Naive thymus-derived CD8-positive, alpha-beta T cell (primary cell): Measurements from ENCODE around the gene ITPKA. TPM values are rescaled to one million over a fixed set of nuclear protein-coding genes. Genes with fewer than 3 reads are reported as not detected.

Experiments used
- ATAC-seq, 2 donors: fragments of 150-1000 bp; cut with Tn5 transposase in 1 of 2; sonication (Bioruptor Pico), chemical (Tn5 transposase) in 1 of 2; 1 replicate in 1 of 2; 2 replicates in 1 of 2; pipeline ENCODE4 v1.10.0; 2021; ENCODE audit warnings: mild to moderate bottlenecking in 2 of 2, moderate library complexity in 2 of 2
- POLR2A ChIA-PET: fragments of 350-600 bp; sonication (Branson Sonifier 250); formaldehyde crosslinking; loops from one replicate; lab custom pipeline; 2021; ENCODE audit warnings: antibody characterized with exemption; lab: Charles Lee
- DNase-seq, 10 donors: peaks; one replicate each; pipeline versions ENCODE4 v3.0.0 to v3.0.0-alpha.2; 2020 to 2022
- H3K27ac Mint-ChIP-seq, 10 donors: one replicate each; pipeline ENCODE4 v1.8.0; 2020 to 2022; ENCODE audit warnings: mild to moderate bottlenecking in 10 of 10, mixed read lengths in 10 of 10, moderate library complexity in 4 of 10, inconsistent platforms in 1 of 10
- H3K27me3 Mint-ChIP-seq, 5 donors: one replicate each; pipeline ENCODE4 v1.8.0; 2021 to 2022; ENCODE audit warnings: mixed read lengths in 5 of 5
- H3K36me3 Mint-ChIP-seq, 3 donors: one replicate each; pipeline ENCODE4 v1.8.0; 2020 to 2022; ENCODE audit warnings: mixed read lengths in 3 of 3, mild to moderate bottlenecking in 2 of 3, inconsistent platforms in 1 of 3
- H3K4me1 Mint-ChIP-seq, 4 donors: one replicate each; pipeline ENCODE4 v1.8.0; 2021 to 2022; ENCODE audit warnings: mixed read lengths in 4 of 4
- H3K4me3 Mint-ChIP-seq, 10 donors: one replicate each; pipeline ENCODE4 v1.8.0; 2020 to 2022; ENCODE audit warnings: mild to moderate bottlenecking in 10 of 10, mixed read lengths in 10 of 10, moderate library complexity in 6 of 10, inconsistent platforms in 1 of 10
- H3K9me3 Mint-ChIP-seq, 9 donors: one replicate each; pipeline ENCODE4 v1.8.0; 2020 to 2022; ENCODE audit warnings: mixed read lengths in 9 of 9, mild to moderate bottlenecking in 3 of 9, inconsistent platforms in 1 of 9, moderate library complexity in 1 of 9
- polyA plus RNA-seq, 3 donors: library from polyadenylated mRNA; unstranded; fragments of 300-500 nt; fragmentation: Illumina TruSeq; gene quantifications; one replicate each; pipeline ENCODE4 v1.2.3, GENCODE V29; 2021
- total RNA-seq, 8 experiments: library from RNA in 2 of 8; stranded (reverse) in 2 of 8; gene quantifications; one replicate each; pipeline ENCODE4 v1.2.3 and lab custom pipeline; 2021 to 2026

ITPKA gene
- total and polyA plus RNA-seq, 5 experiments from 2014 or later = not detected

DNA sequence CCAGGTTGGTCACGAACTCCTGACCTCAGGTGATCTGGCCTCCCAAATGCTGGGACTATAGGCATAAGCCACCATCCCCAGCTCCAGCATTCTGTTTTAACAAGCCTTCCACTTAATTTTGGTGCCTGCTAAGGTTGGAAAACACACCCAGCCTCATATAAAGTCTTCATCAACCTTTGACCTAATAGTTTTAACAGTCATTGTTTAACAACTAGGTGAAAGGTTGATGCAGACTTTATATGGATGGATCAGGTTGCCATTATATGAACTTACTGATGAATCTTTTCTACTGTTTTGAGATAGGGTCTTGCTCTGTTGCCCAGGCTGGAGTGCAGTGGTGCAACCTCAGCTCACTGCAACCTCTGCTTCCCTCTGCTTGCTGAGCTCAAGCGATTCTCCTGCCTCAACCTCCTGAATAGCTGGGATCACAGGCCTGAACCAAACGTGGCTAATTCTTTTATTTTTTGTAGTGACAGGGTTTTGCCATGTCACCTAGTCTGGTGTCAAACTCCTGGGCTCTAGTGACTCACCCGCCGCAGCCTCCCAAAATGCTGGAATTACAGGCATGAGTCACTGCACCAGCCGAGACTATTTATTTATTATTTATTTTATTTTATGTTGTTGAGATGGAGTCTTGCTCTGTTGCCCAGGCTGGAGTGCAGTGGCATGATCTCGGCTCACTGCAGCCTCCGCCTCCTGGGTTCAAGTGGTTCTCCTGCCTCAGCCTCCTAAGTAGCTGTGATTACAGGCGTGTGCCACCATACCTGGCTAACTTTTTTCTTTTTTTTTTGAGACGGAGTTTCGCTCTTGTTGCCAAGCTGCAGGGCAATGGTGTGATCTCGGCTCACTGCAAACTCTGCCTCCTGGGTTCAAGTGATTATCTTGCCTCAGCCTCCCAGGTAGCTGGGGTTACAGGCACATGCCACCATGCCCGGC is 53.4 kb downstream of the ITPKA start:
- Mint-ChIP-seq H3K27ac (no peak overlapping the region), H3K4me1 (peaks cover 6 to 21% (median 16%) of the 10 kb centered on the region in 4 donors), H3K27me3 (peaks cover 0 to 3% (median 0%) of the 10 kb centered on the region in 5 donors), H3K4me3 (peak overlapping the region in 1 of 10 donors; percentile 38), H3K9me3 (no peaks in the 10 kb centered on the region), H3K36me3 (peaks cover 0 to under 1% (median 0%) of the 10 kb centered on the region in 3 donors)
- ATAC-seq (no peak), DNase-seq (no peak)
- POLR2A ChIA-PET = no interaction called here

DNA sequence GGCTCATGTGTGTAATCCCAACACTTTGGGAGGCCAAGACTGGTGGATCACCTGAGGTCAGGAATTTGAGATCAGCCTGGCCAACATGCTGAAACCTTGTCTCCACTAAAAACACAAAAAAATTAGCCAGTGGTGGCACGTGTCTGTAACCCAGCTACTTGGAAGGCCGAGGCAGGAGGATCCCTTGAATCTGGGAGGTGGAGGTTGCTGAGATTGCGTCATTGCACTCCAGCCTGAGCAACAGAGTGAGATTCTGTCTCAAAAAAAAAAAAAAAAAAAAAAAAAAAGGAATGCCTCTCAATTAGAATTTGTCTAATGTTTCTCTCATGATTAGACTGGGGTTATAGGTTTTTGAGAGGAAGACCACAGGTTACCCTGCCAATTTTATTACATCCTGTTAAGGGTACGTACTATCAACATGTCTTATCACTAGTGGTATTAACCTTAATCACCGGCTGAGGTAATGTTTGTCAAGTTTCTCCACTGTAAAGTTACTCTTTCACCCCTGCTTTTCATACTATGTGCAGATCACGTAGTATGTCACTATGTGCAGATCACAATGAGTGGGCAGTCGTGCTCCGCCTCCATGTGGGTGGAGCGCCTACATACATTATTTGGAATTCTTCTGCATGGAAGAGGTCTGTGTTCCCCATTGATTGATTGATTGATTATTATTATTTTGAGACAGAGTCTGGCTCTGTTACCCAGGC is 56.5 kb downstream of the ITPKA start:
- H3K36me3 Mint-ChIP-seq = no peaks in the 10 kb centered on the region

More for the DNA sequence above, 56.5 kb downstream of the ITPKA start:
- H3K27ac Mint-ChIP-seq = no peak overlapping the region
- POLR2A ChIA-PET = no interaction called here
- peaks cover 0 to 3% (median under 1%) of the 10 kb centered on the region in 4 donors for H3K4me1 Mint-ChIP-seq
- H3K27me3 Mint-ChIP-seq = peaks cover 0 to 5% (median 0%) of the 10 kb centered on the region in 5 donors
- no peaks in the 10 kb centered on the region for H3K9me3 Mint-ChIP-seq
- H3K4me3 Mint-ChIP-seq = no peak overlapping the region
- ATAC-seq = no peak
- no peak for DNase-seq

Other genes with a start within 250 kb of the ITPKA start
- gene OIP5, start 161.3 kb upstream of the ITPKA start, total RNA-seq = 1 to 10 TPM; 5.3 to 7.0 TPM
- gene OIP5, start 161.3 kb upstream of the ITPKA start, polyA plus RNA-seq = under 1 TPM in 2 of 3 donors, not detected in 1; 0.18 to 0.24 TPM
- gene NUSAP1, start 161.0 kb upstream of the ITPKA start, total RNA-seq = 1 to 10 TPM; 2.5 to 4.0 TPM
- gene NUSAP1, start 161.0 kb upstream of the ITPKA start, polyA plus RNA-seq = 1 to 10 TPM in 1 of 3 donors, under 1 TPM in 2; 0.32 to 1.4 (median 0.93) TPM
- 10 to 100 TPM; 12.9 to 14.3 TPM for gene NDUFAF1, start 91.4 kb upstream of the ITPKA start, total RNA-seq
- 10 to 100 TPM; 18.4 to 25.6 (median 20.8) TPM for gene NDUFAF1, start 91.4 kb upstream of the ITPKA start, polyA plus RNA-seq
- 10 to 100 TPM; 34.4 to 36.3 TPM for gene RTF1, start 76.8 kb upstream of the ITPKA start, total RNA-seq
- gene RTF1, start 76.8 kb upstream of the ITPKA start, polyA plus RNA-seq = 10 to 100 TPM; 17.1 to 21.7 (median 19.2) TPM
- under 1 TPM; 0.18 to 0.22 TPM for gene LTK, start 20.0 kb downstream of the ITPKA start, total RNA-seq
- not detected for gene LTK, start 20.0 kb downstream of the ITPKA start, polyA plus RNA-seq
- gene RPAP1, start 50.4 kb downstream of the ITPKA start, total RNA-seq = 10 to 100 TPM; 59.1 to 60.0 TPM
- gene RPAP1, start 50.4 kb downstream of the ITPKA start, polyA plus RNA-seq = 10 to 100 TPM in 2 of 3 donors, 1 to 10 TPM in 1; 8.0 to 19.8 (median 12.2) TPM
- under 1 TPM in 1 of 2 experiments, not detected in 1; 0.05 TPM for gene TYRO3, start 65.3 kb downstream of the ITPKA start, total RNA-seq
- gene TYRO3, start 65.3 kb downstream of the ITPKA start, polyA plus RNA-seq = not detected
- 10 to 100 TPM; 63.3 to 67.6 TPM for gene MGA, start 166.5 kb downstream of the ITPKA start, total RNA-seq
- 10 to 100 TPM; 12.2 to 20.6 (median 13.3) TPM for gene MGA, start 166.5 kb downstream of the ITPKA start, polyA plus RNA-seq